Smooth muscle cell (in vitro differentiated cells): ENCODE measurements around the gene IFI30. TPM values are rescaled to one million over a fixed set of nuclear protein-coding genes. Genes with fewer than 3 reads are reported as not detected.

ENCODE experiments used
- DNase-seq: peaks from one replicate; lab custom pipeline; 2025; ENCODE audit not compliant: unreplicated experiment; lab: John Stamatoyannopoulos, UW
- H2AFZ ChIP-seq: fragments of 200-600 bp; sonication (generic); 2 replicates; pipeline ENCODE4 v1.6.0; 2016; ENCODE audit warnings: antibody characterized with exemption, low read depth, mild to moderate bottlenecking
- H3F3A ChIP-seq: fragments of 200-600 bp; sonication (generic); 2 replicates; pipeline ENCODE4 v1.6.0; 2017; ENCODE audit warnings: antibody characterized with exemption, low read depth
- H3K27ac ChIP-seq: fragments of 200-600 bp; sonication (generic); 2 replicates; pipeline ENCODE4 v1.5.1; 2016; ENCODE audit warnings: low read depth, mild to moderate bottlenecking
- H3K27me3 ChIP-seq: fragments of 200-600 bp; sonication (generic); 2 replicates; pipeline ENCODE4 v1.6.1; 2016; ENCODE audit warnings: low read depth, mild to moderate bottlenecking
- H3K36me3 ChIP-seq: fragments of 200-600 bp; sonication (generic); 2 replicates; pipeline ENCODE4 v1.5.1; 2016; ENCODE audit warnings: low read depth
- H3K4me1 ChIP-seq: fragments of 200-600 bp; sonication (generic); 2 replicates; pipeline ENCODE4 v1.5.1; 2016; ENCODE audit warnings: low read depth
- H3K4me2 ChIP-seq: fragments of 200-600 bp; sonication (generic); 2 replicates; pipeline ENCODE4 v1.6.0; 2016; ENCODE audit warnings: mild to moderate bottlenecking
- H3K4me3 ChIP-seq: fragments of 200-600 bp; sonication (generic); 2 replicates; pipeline ENCODE4 v1.5.1; 2016; ENCODE audit warnings: mild to moderate bottlenecking
- H3K79me2 ChIP-seq: fragments of 200-600 bp; sonication (generic); 2 replicates; pipeline ENCODE4 v1.6.0; 2016; ENCODE audit warnings: low read depth, mild to moderate bottlenecking
- H3K9ac ChIP-seq: fragments of 200-600 bp; sonication (generic); 2 replicates; pipeline ENCODE4 v1.6.0; 2016; ENCODE audit warnings: low read depth
- H3K9me3 ChIP-seq: fragments of 200-600 bp; sonication (generic); replicated peaks from 2 replicates; pipeline ENCODE4 v1.5.1; 2016; ENCODE audit warnings: low read depth
- H4K20me1 ChIP-seq: fragments of 200-600 bp; sonication (generic); 2 replicates; pipeline ENCODE4 v1.6.0; 2016; ENCODE audit warnings: low read depth
- CTCF ChIP-seq: fragments of 200-600 bp; sonication (generic); IDR thresholded peaks from 2 replicates; pipeline ENCODE4 v1.5.1; 2017; ENCODE audit warnings: borderline replicate concordance, mild to moderate bottlenecking, antibody characterized with exemption; ENCODE audit not compliant: insufficient read depth, poor library complexity, severe bottlenecking
- WGBS: methylation state at CpG from one replicate; pipeline ENCODE4 v1.1.7; 2016; ENCODE audit warnings: low lambda C conversion rate; 5-methylcytosine and 5-hydroxymethylcytosine counted together
- polyA plus RNA-seq: library from polyadenylated mRNA; unstranded; fragments of >200 nt; fragmentation: Nextera tagmentation; extraction: Ambion mirVana; gene quantifications from 2 replicates; pipeline ENCODE4 v1.2.1, GENCODE V29; 2016
- total RNA-seq: library from RNA; depleted of rRNA; stranded (reverse); fragments of >200 nt; gene quantifications from 2 replicates; pipeline ENCODE4 v1.2.3, GENCODE V29; 2014

IFI30 gene
- total and polyA plus RNA-seq, 2 experiments from 2014 or later: 0.87 to 2.9 TPM

- Histone ChIP-seq H3K27me3 (peaks cover 7% of the 10 kb centered on the region), H3K36me3 (no peaks in the 10 kb centered on the region), H2AFZ (no peak overlapping the region), H3K9ac (no peak overlapping the region), H3K4me2 (no peak overlapping the region), H3K4me3 (no peak overlapping the region), H3K4me1 (no peaks in the 10 kb centered on the region), H3F3A (no peaks in the 10 kb centered on the region), H3K9me3 (no peaks in the 10 kb centered on the region), H3K79me2 (no peaks in the 10 kb centered on the region), H4K20me1 (no peaks in the 10 kb centered on the region), H3K27ac (no peak overlapping the region)
- TF ChIP-seq CTCF: no peak
- 82% methylated on average over 28 of the region's 28 CpGs for WGBS
- DNase-seq: no peak
These were observed 46.5 kb downstream of the IFI30 start for GRCh38 chr19:18219911-18220631.

- no peak for DNase-seq
- Histone ChIP-seq H3K79me2 (no peaks in the 10 kb centered on the region), H4K20me1 (no peaks in the 10 kb centered on the region), H3F3A (no peaks in the 10 kb centered on the region), H3K27ac (no peak overlapping the region), H3K36me3 (no peaks in the 10 kb centered on the region), H2AFZ (no peak overlapping the region), H3K4me1 (no peaks in the 10 kb centered on the region), H3K27me3 (peaks cover 12% of the 10 kb centered on the region), H3K4me2 (no peak overlapping the region), H3K4me3 (no peak overlapping the region), H3K9ac (no peak overlapping the region), H3K9me3 (no peaks in the 10 kb centered on the region)
- TF ChIP-seq CTCF: no peak
- WGBS: 32% methylated on average over 12 of the region's 33 CpGs
These were observed 47.1 kb downstream of the IFI30 start for GRCh38 chr19:18220632-18221275.

GRCh38 chr19:18221815-18222725 is 48.5 kb downstream of the IFI30 start:
- H3K9me3 ChIP-seq: no peaks in the 10 kb centered on the region
- H3K79me2 ChIP-seq: no peaks in the 10 kb centered on the region
- no peaks in the 10 kb centered on the region for H3K4me1 ChIP-seq
- no peaks in the 10 kb centered on the region for H3F3A ChIP-seq
- H3K27me3 ChIP-seq: peaks cover 12% of the 10 kb centered on the region
- WGBS: 89% methylated on average over 25 of the region's 25 CpGs
- no peak overlapping the region for H3K9ac ChIP-seq
- DNase-seq: no peak
- TF ChIP-seq CTCF: no peak
- no peak overlapping the region for H3K4me2 ChIP-seq
- H4K20me1 ChIP-seq: no peaks in the 10 kb centered on the region
- H2AFZ ChIP-seq: no peak overlapping the region
- H3K27ac ChIP-seq: no peak overlapping the region
- H3K36me3 ChIP-seq: no peaks in the 10 kb centered on the region
- no peak overlapping the region for H3K4me3 ChIP-seq
